ENCODE data around the gene F12.

Gene F12

DNA sequence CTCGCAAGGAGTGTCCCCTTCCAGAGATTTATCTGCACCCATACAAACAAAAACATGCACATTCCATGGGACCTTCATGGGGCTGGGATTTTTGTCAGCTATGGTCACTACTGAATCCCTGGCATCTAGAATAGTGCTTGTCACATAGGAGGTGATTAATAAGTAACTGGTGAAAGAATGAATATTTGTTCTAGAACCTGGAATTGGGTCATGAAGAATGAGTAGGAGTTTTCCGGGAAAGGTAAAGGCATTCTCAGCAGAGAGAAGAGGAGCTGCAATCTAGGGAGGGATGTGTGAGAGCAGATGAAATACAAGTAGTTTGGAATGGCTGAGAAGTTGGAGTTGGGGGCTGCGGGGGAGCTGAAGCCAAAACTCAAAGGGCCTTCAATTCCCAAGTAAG, 55.1 kb downstream of the F12 start:
- DNase-seq = no peak

- DNase-seq = no peak
These were observed 56.3 kb downstream of the F12 start for GRCh38 chr5:177353093-177353492.

All from effector CD4-positive, alpha-beta T cell (primary cell).